SKM-1 (cell line): Measurements from ENCODE around the gene SCYGR6.

ENCODE experiments used
- DNase-seq: peaks from one replicate; lab custom pipeline; 2025; ENCODE audit not compliant: unreplicated experiment; lab: John Stamatoyannopoulos, UW

The SCYGR6 gene

GRCh38 chr2:227716501-227716900 is 8.1 kb downstream of the SCYGR6 start:
- no peak for DNase-seq

- DNase-seq, result no peak
Measured at GRCh38 chr2:227713291-227713690, 11.3 kb downstream of the SCYGR6 start.

- DNase-seq, result no peak
Measured at GRCh38 chr2:227710986-227711385, 13.6 kb downstream of the SCYGR6 start.

- no peak for DNase-seq
Measured at GRCh38 chr2:227707390-227707789, 17.2 kb downstream of the SCYGR6 start.

GRCh38 chr2:227706859-227707258 is 17.7 kb downstream of the SCYGR6 start:
- DNase-seq, result no peak

GRCh38 chr2:227703961-227704360 is 20.6 kb downstream of the SCYGR6 start:
- DNase-seq, result no peak

- no peak for DNase-seq
Measured at GRCh38 chr2:227703280-227703732, 21.3 kb downstream of the SCYGR6 start.

- DNase-seq, result no peak
Measured at GRCh38 chr2:227701556-227701955, 23.0 kb downstream of the SCYGR6 start.

GRCh38 chr2:227696990-227697679 is 27.4 kb downstream of the SCYGR6 start:
- DNase-seq, result no peak

- no peak for DNase-seq
Measured at GRCh38 chr2:227687189-227687588, 37.4 kb downstream of the SCYGR6 start.

GRCh38 chr2:227684258-227684657 is 40.3 kb downstream of the SCYGR6 start:
- no peak for DNase-seq

- DNase-seq, result no peak
Measured at GRCh38 chr2:227677928-227678327, 46.6 kb downstream of the SCYGR6 start.

GRCh38 chr2:227674485-227674884 is 50.1 kb downstream of the SCYGR6 start:
- no peak for DNase-seq
